WTC11 (cell line): ENCODE measurements around the gene RPIA. TPM values are rescaled to one million over a fixed set of nuclear protein-coding genes. Genes with fewer than 3 reads are reported as not detected.
A peak's percentile ranks its signal among the peaks of the same experiment; 100 is the strongest.

Experiments
- ATAC-seq: fragments of 200-7000 bp; cut with Tn5 transposase; 2 replicates; pipeline ENCODE4 v1.10.0; 2021; ENCODE audit warnings: mild to moderate bottlenecking, moderate library complexity
- CTCF ChIA-PET: fragments of 300-600 bp; sonication (Branson Sonifier 250); formaldehyde crosslinking; loops from one replicate; lab custom pipeline; 2021; ENCODE audit warnings: antibody characterized with exemption; lab: Charles Lee
- POLR2A ChIA-PET: fragments of 350-600 bp; sonication (Branson Sonifier 250); formaldehyde crosslinking; loops from one replicate; lab custom pipeline; 2021; ENCODE audit warnings: antibody characterized with exemption; lab: Charles Lee
- DNase-seq: peaks from one replicate; pipeline ENCODE4 v3.0.0; 2021; ENCODE audit warnings: low spot score
- H3K27ac Mint-ChIP-seq: 2 replicates; pipeline ENCODE4 v1.8.0; 2021; ENCODE audit warnings: mixed read lengths
- H3K27me3 Mint-ChIP-seq: 2 replicates; pipeline ENCODE4 v1.8.0; 2021; ENCODE audit warnings: low read depth, mild to moderate bottlenecking, moderate library complexity, mixed read lengths
- H3K36me3 Mint-ChIP-seq: 2 replicates; pipeline ENCODE4 v1.8.0; 2021; ENCODE audit warnings: mixed read lengths
- H3K4me1 Mint-ChIP-seq: 2 replicates; pipeline ENCODE4 v1.8.0; 2022; ENCODE audit warnings: mixed read lengths
- H3K4me3 Mint-ChIP-seq: 2 replicates; pipeline ENCODE4 v1.8.0; 2021; ENCODE audit warnings: mild to moderate bottlenecking, moderate library complexity, mixed read lengths
- H3K9me3 Mint-ChIP-seq: 2 replicates; pipeline ENCODE4 v1.8.0; 2021; ENCODE audit warnings: mixed read lengths
- CREB1 ChIP-seq: sonication (generic); formaldehyde crosslinking; IDR thresholded peaks from 2 replicates; pipeline ENCODE4 v1.8.0; 2023; ENCODE audit warnings: mild to moderate bottlenecking, missing genetic modification reagents
- E2F5 ChIP-seq: sonication (generic); formaldehyde crosslinking; IDR thresholded peaks from 2 replicates; pipeline ENCODE4 v1.8.1; 2022; ENCODE audit warnings: mild to moderate bottlenecking, moderate library complexity, missing genetic modification reagents
- ELF4 ChIP-seq: sonication (generic); formaldehyde crosslinking; IDR thresholded peaks from 2 replicates; pipeline ENCODE4 v1.8.1; 2022; ENCODE audit warnings: low read depth, mild to moderate bottlenecking, moderate library complexity, missing genetic modification reagents
- ESRRA ChIP-seq: sonication (generic); formaldehyde crosslinking; IDR thresholded peaks from 2 replicates; pipeline ENCODE4 v1.8.1; 2022; ENCODE audit warnings: mild to moderate bottlenecking, missing genetic modification reagents, borderline replicate concordance
- FOXP4 ChIP-seq: sonication (generic); formaldehyde crosslinking; IDR thresholded peaks from 2 replicates; pipeline ENCODE4 v1.8.0; 2022; ENCODE audit warnings: mild to moderate bottlenecking, missing genetic modification reagents
- GABPB1 ChIP-seq: sonication (generic); formaldehyde crosslinking; IDR thresholded peaks from 2 replicates; pipeline ENCODE4 v1.8.1; 2023; ENCODE audit warnings: mild to moderate bottlenecking, missing genetic modification reagents
- GTF2I ChIP-seq: fragments of 250-450 bp; sonication (Bioruptor Pico); conservative IDR thresholded peaks from 2 replicates; pipeline ENCODE4 v1.4.0; 2021; ENCODE audit warnings: mild to moderate bottlenecking
- KAT7 ChIP-seq: sonication (generic); formaldehyde crosslinking; IDR thresholded peaks from 2 replicates; pipeline ENCODE4 v1.8.1; 2023; ENCODE audit warnings: missing genetic modification reagents, mild to moderate bottlenecking, borderline replicate concordance
- TEAD4 ChIP-seq: sonication (generic); formaldehyde crosslinking; IDR thresholded peaks from 2 replicates; pipeline ENCODE4 v1.8.0; 2022; ENCODE audit warnings: mild to moderate bottlenecking, missing genetic modification reagents
- TP53 ChIP-seq: sonication (generic); formaldehyde crosslinking; IDR thresholded peaks from 2 replicates; pipeline ENCODE4 v1.8.1; 2023; ENCODE audit warnings: mild to moderate bottlenecking, missing genetic modification reagents
- ZBTB21 ChIP-seq: sonication (generic); formaldehyde crosslinking; IDR thresholded peaks from 2 replicates; pipeline ENCODE4 v1.8.1; 2023; ENCODE audit warnings: mild to moderate bottlenecking, missing genetic modification reagents, borderline replicate concordance
- ZNF121 ChIP-seq: sonication (generic); formaldehyde crosslinking; IDR thresholded peaks from 2 replicates; pipeline ENCODE4 v1.8.0; 2023; ENCODE audit warnings: missing genetic modification reagents
- ZNF671 ChIP-seq: fragments of 250-450 bp; sonication (Bioruptor Pico); IDR thresholded peaks from 2 replicates; pipeline ENCODE4 v1.8.0; 2021; ENCODE audit warnings: mild to moderate bottlenecking
- ZSCAN18 ChIP-seq: fragments of 250-450 bp; sonication (Bioruptor Pico); IDR thresholded peaks from 2 replicates; pipeline ENCODE4 v2.1.2; 2022; ENCODE audit warnings: mild to moderate bottlenecking, moderate library complexity
- total RNA-seq: library from RNA; stranded (reverse); gene quantifications from 3 replicates; pipeline ENCODE4 v1.2.3, GENCODE V29; 2021
- TF ChIP-seq, protein P1 (sequence below): sonication (generic); formaldehyde crosslinking; IDR thresholded peaks from 2 replicates; pipeline ENCODE4 v1.8.0; 2022; ENCODE audit warnings: mild to moderate bottlenecking, missing genetic modification reagents
- TF ChIP-seq, protein P2 (sequence below): fragments of 200-600 bp; IDR thresholded peaks from 2 replicates; pipeline ENCODE4 v1.8.0; 2022; ENCODE audit warnings: antibody characterized with exemption
- TF ChIP-seq, protein P3 (sequence below): sonication (generic); formaldehyde crosslinking; IDR thresholded peaks from 2 replicates; pipeline ENCODE4 v1.8.1; 2023; ENCODE audit warnings: mild to moderate bottlenecking, moderate library complexity, missing genetic modification reagents
- TF ChIP-seq, protein P4 (sequence below): sonication (generic); formaldehyde crosslinking; conservative IDR thresholded peaks from 2 replicates; pipeline ENCODE4 v1.8.1; 2023; ENCODE audit warnings: mild to moderate bottlenecking, low read depth, missing genetic modification reagents, moderate library complexity

Gene RPIA
- total RNA-seq, 1 experiment from 2014 or later = 23.4 TPM

DNA sequence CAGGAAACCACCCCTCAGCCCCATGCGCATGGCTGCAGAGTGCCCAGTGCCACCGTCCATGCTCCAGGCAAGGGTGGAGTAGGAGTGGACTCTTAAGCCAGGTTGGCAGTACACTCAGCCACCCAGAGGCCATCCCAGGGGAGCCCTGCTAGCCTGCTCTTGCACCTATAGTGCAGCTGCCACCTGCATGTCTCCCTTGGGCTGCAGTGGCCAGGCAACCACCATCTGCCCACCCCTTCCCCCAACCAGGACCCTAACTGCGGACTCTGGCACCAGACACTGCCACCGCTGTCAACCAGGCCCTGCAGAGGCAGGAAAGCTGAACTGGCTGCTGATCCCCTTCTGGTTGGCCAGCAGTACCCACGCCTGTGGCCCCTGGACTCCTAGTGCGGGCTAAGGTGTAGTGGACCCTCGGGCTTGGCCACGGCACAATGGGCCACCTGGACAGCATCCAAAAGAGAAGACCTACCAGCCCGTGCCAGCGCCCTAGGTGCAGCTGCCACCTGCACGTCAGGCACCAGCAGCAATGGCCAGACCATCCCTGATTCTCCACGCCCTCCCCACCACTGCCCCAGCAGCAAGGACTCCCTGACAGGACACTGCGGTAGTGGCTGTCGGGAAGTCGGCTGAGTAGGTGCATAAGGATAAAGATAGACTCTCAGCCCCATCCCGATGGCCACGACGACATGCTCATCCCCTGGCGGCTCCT is 72.8 kb downstream of the RPIA start:
- Mint-ChIP-seq H3K4me1 (peaks cover 4% of the 10 kb centered on the region), H3K9me3 (peaks cover 16% of the 10 kb centered on the region), H3K36me3 (no peaks in the 10 kb centered on the region; the same call in 1 of the 2 replicates), H3K27ac (no peak overlapping the region), H3K4me3 (peak overlapping the region; percentile 76), H3K27me3 (peaks cover 56% of the 10 kb centered on the region)
- no peak for ATAC-seq
- no peak for DNase-seq
- POLR2A ChIA-PET = no interaction called here
- CTCF ChIA-PET = no interaction called here
- TF ChIP-seq GTF2I (CRISPR knock-in tag) = no peak
- TF ChIP-seq, protein P1, sequence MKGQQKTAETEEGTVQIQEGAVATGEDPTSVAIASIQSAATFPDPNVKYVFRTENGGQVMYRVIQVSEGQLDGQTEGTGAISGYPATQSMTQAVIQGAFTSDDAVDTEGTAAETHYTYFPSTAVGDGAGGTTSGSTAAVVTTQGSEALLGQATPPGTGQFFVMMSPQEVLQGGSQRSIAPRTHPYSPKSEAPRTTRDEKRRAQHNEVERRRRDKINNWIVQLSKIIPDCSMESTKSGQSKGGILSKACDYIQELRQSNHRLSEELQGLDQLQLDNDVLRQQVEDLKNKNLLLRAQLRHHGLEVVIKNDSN (CRISPR knock-in tag) = no peak
- TF ChIP-seq ESRRA (CRISPR knock-in tag) = no peak
- TF ChIP-seq, protein P2, sequence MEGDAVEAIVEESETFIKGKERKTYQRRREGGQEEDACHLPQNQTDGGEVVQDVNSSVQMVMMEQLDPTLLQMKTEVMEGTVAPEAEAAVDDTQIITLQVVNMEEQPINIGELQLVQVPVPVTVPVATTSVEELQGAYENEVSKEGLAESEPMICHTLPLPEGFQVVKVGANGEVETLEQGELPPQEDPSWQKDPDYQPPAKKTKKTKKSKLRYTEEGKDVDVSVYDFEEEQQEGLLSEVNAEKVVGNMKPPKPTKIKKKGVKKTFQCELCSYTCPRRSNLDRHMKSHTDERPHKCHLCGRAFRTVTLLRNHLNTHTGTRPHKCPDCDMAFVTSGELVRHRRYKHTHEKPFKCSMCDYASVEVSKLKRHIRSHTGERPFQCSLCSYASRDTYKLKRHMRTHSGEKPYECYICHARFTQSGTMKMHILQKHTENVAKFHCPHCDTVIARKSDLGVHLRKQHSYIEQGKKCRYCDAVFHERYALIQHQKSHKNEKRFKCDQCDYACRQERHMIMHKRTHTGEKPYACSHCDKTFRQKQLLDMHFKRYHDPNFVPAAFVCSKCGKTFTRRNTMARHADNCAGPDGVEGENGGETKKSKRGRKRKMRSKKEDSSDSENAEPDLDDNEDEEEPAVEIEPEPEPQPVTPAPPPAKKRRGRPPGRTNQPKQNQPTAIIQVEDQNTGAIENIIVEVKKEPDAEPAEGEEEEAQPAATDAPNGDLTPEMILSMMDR = no peak
- TF ChIP-seq KAT7 (CRISPR knock-in tag) = no peak
- TF ChIP-seq TEAD4 (CRISPR knock-in tag) = no peak
- TF ChIP-seq ZBTB21 (CRISPR knock-in tag) = no peak
- no peak for TF ChIP-seq TP53 (CRISPR knock-in tag)
- TF ChIP-seq, protein P3, sequence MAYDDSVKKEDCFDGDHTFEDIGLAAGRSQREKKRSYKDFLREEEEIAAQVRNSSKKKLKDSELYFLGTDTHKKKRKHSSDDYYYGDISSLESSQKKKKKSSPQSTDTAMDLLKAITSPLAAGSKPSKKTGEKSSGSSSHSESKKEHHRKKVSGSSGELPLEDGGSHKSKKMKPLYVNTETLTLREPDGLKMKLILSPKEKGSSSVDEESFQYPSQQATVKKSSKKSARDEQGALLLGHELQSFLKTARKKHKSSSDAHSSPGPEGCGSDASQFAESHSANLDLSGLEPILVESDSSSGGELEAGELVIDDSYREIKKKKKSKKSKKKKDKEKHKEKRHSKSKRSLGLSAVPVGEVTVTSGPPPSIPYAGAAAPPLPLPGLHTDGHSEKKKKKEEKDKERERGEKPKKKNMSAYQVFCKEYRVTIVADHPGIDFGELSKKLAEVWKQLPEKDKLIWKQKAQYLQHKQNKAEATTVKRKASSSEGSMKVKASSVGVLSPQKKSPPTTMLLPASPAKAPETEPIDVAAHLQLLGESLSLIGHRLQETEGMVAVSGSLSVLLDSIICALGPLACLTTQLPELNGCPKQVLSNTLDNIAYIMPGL (CRISPR knock-in tag) = no peak
- no peak for TF ChIP-seq GABPB1 (CRISPR knock-in tag)
- no peak for TF ChIP-seq ZNF121
- no peak for TF ChIP-seq ZSCAN18
- no peak for TF ChIP-seq ZNF671 (CRISPR knock-in tag)
- TF ChIP-seq CREB1 (CRISPR knock-in tag) = no peak
- TF ChIP-seq, protein P4, sequence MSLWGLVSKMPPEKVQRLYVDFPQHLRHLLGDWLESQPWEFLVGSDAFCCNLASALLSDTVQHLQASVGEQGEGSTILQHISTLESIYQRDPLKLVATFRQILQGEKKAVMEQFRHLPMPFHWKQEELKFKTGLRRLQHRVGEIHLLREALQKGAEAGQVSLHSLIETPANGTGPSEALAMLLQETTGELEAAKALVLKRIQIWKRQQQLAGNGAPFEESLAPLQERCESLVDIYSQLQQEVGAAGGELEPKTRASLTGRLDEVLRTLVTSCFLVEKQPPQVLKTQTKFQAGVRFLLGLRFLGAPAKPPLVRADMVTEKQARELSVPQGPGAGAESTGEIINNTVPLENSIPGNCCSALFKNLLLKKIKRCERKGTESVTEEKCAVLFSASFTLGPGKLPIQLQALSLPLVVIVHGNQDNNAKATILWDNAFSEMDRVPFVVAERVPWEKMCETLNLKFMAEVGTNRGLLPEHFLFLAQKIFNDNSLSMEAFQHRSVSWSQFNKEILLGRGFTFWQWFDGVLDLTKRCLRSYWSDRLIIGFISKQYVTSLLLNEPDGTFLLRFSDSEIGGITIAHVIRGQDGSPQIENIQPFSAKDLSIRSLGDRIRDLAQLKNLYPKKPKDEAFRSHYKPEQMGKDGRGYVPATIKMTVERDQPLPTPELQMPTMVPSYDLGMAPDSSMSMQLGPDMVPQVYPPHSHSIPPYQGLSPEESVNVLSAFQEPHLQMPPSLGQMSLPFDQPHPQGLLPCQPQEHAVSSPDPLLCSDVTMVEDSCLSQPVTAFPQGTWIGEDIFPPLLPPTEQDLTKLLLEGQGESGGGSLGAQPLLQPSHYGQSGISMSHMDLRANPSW (CRISPR knock-in tag) = no peak
- TF ChIP-seq FOXP4 (CRISPR knock-in tag) = no peak
- no peak for TF ChIP-seq ELF4 (CRISPR knock-in tag)
- no peak for TF ChIP-seq E2F5 (CRISPR knock-in tag)
- TF ChIP-seq, all 79 proteins: peak for 0
